Neuronal stem cell (in vitro differentiated cells): ENCODE results near the gene INPP5B.
A peak's percentile ranks its signal among the peaks of the same experiment; 100 is the strongest.
"Not testable (repeated sequence)": the region's sequence is repeated elsewhere in the genome, so short reads cannot be mapped to it uniquely, and the experiment has no call there.

ENCODE experiments used
- DNase-seq: peaks from one replicate; pipeline ENCODE4 v3.0.0-alpha.2; 2013; ENCODE audit warnings: low spot score
- H2AFZ ChIP-seq: one replicate; pipeline ENCODE4 v1.6.1; 2013; ENCODE audit warnings: mild to moderate bottlenecking, low read length, inconsistent platforms
- H2AK5ac ChIP-seq: 2 replicates; pipeline ENCODE4 v1.6.1; 2013; ENCODE audit warnings: low read depth, mild to moderate bottlenecking, inconsistent platforms, low read length, moderate library complexity, mixed read lengths
- H2BK120ac ChIP-seq: 2 replicates; pipeline ENCODE4 v1.6.1; 2013; ENCODE audit warnings: low read depth, mild to moderate bottlenecking, inconsistent platforms, low read length, moderate library complexity, mixed read lengths
- H2BK12ac ChIP-seq: one replicate; pipeline ENCODE4 v1.6.1; 2013; ENCODE audit warnings: low read length, inconsistent platforms
- H2BK15ac ChIP-seq: 2 replicates; pipeline ENCODE4 v1.6.1; 2013; ENCODE audit warnings: mild to moderate bottlenecking, low read length, inconsistent platforms, mixed read lengths
- H2BK5ac ChIP-seq: one replicate; pipeline ENCODE4 v1.6.1; 2013; ENCODE audit warnings: inconsistent platforms, mild to moderate bottlenecking, low read length, moderate library complexity
- H3K14ac ChIP-seq: one replicate; pipeline ENCODE4 v1.6.1; 2013; ENCODE audit warnings: low read length, inconsistent platforms
- H3K18ac ChIP-seq: 2 replicates; pipeline ENCODE4 v1.6.1; 2013; ENCODE audit warnings: low read length, inconsistent platforms
- H3K23ac ChIP-seq: 2 replicates; pipeline ENCODE4 v1.6.1; 2013; ENCODE audit warnings: low read depth, mild to moderate bottlenecking, mixed read lengths, low read length, inconsistent platforms; ENCODE audit not compliant: poor library complexity
- H3K27ac ChIP-seq: replicated peaks from 3 replicates; pipeline ENCODE4 v1.5.1; 2013; ENCODE audit warnings: low read length, inconsistent platforms
- H3K27me3 ChIP-seq, 3 experiments: 2 replicates each; pipeline ENCODE4 v1.6.1; 2013; ENCODE audit warnings: low read length in 3 of 3, mild to moderate bottlenecking in 2 of 3, inconsistent platforms in 1 of 3, low read depth in 1 of 3, mixed read lengths in 1 of 3, moderate library complexity in 1 of 3; ENCODE audit not compliant: control insufficient read depth in 3 of 3, insufficient read depth in 3 of 3
- H3K36me3 ChIP-seq, 2 donors: replicated peaks in 1 of 2; 2 replicates each; pipeline ENCODE4 v1.6.1; 2013; ENCODE audit warnings: low read length in 2 of 2; ENCODE audit not compliant: control insufficient read depth in 2 of 2, insufficient read depth in 2 of 2
- H3K4ac ChIP-seq: 2 replicates; pipeline ENCODE4 v1.6.1; 2013; ENCODE audit warnings: inconsistent platforms, mild to moderate bottlenecking, low read length, moderate library complexity
- H3K4me1 ChIP-seq, 2 donors: 1 replicate in 1 of 2; 2 replicates in 1 of 2; pipeline ENCODE4 v1.6.1; 2013; ENCODE audit warnings: low read length in 2 of 2, low read depth in 1 of 2; ENCODE audit not compliant: control insufficient read depth in 2 of 2, insufficient read depth in 1 of 2
- H3K4me2 ChIP-seq: one replicate; pipeline ENCODE4 v1.6.1; 2013; ENCODE audit warnings: mild to moderate bottlenecking, low read length, inconsistent platforms; ENCODE audit not compliant: insufficient read depth, poor library complexity, severe bottlenecking
- H3K4me3 ChIP-seq, 2 donors: 2 replicates each; pipeline ENCODE4 v1.5.1; 2013; ENCODE audit warnings: low read length in 2 of 2, mild to moderate bottlenecking in 2 of 2, inconsistent platforms in 1 of 2, moderate library complexity in 1 of 2
- H3K79me1 ChIP-seq: one replicate; pipeline ENCODE4 v1.6.1; 2013; ENCODE audit warnings: low read depth, mild to moderate bottlenecking, inconsistent platforms, low read length, moderate library complexity
- H3K9ac ChIP-seq: one replicate; pipeline ENCODE4 v1.6.1; 2013; ENCODE audit warnings: mild to moderate bottlenecking, low read depth, low read length, inconsistent platforms; ENCODE audit not compliant: poor library complexity
- H3K9me3 ChIP-seq, 2 donors: replicated peaks in 1 of 2; 2 replicates each; pipeline versions ENCODE3 to v1.6.1; 2013; ENCODE audit warnings: low read length in 2 of 2, mild to moderate bottlenecking in 2 of 2, inconsistent platforms in 1 of 2, low read depth in 1 of 2, mixed read lengths in 1 of 2, moderate library complexity in 1 of 2; ENCODE audit not compliant: control insufficient read depth in 2 of 2, insufficient read depth in 1 of 2
- H4K8ac ChIP-seq: one replicate; pipeline ENCODE4 v1.6.1; 2013; ENCODE audit warnings: low read depth, mild to moderate bottlenecking, inconsistent platforms, low read length, moderate library complexity
- H4K91ac ChIP-seq: one replicate; pipeline ENCODE4 v1.6.1; 2013; ENCODE audit warnings: low read length, low read depth, mild to moderate bottlenecking, inconsistent platforms; ENCODE audit not compliant: poor library complexity
- WGBS, 2 donors: extraction: QIAGEN DNeasy Blood & Tissue Kit; methylation state at CpG; one replicate each; pipeline ENCODE4 v1.1.7; 2013; ENCODE audit warnings: missing lambda C conversion rate in 2 of 2, mixed read lengths in 1 of 2; ENCODE audit not compliant: insufficient read length in 2 of 2, insufficient replicate concordance in 1 of 2; ENCODE audit errors: extremely low coverage in 2 of 2; 5-methylcytosine and 5-hydroxymethylcytosine counted together

INPP5B gene

GRCh38 chr1:37936760-37937159 is 10.1 kb downstream of the INPP5B start:
- not testable (repeated sequence) for H2AK5ac ChIP-seq, H3K4me1 ChIP-seq, H4K91ac ChIP-seq, DNase-seq, H2BK5ac ChIP-seq, H3K4me2 ChIP-seq, H3K9me3 ChIP-seq, H3K4ac ChIP-seq, H3K14ac ChIP-seq, H3K27me3 ChIP-seq, H2BK15ac ChIP-seq, H3K79me1 ChIP-seq, H3K9ac ChIP-seq, H4K8ac ChIP-seq, H3K18ac ChIP-seq, H2BK120ac ChIP-seq, H2AFZ ChIP-seq, H2BK12ac ChIP-seq, H3K4me3 ChIP-seq, H3K27ac ChIP-seq, H3K23ac ChIP-seq
- WGBS, 2 donors, result no CpG with 5 or more reads among the region's 14 CpGs
- peaks cover 2 to 14% of the 10 kb centered on the region in 2 donors for H3K36me3 ChIP-seq

GRCh38 chr1:37932759-37933158 is 14.1 kb downstream of the INPP5B start:
- Histone ChIP-seq H2AK5ac (no peak overlapping the region), H4K91ac (no peak overlapping the region), H3K4me2 (no peak overlapping the region), H3K23ac (no peak overlapping the region), H2AFZ (no peak overlapping the region), H3K18ac (no peak overlapping the region), H3K4me3 (no peak overlapping the region), H3K79me1 (no peaks in the 10 kb centered on the region), H4K8ac (no peak overlapping the region), H3K27ac (no peak overlapping the region), H2BK120ac (no peak overlapping the region), H2BK15ac (no peak overlapping the region), H3K9me3 (no peaks in the 10 kb centered on the region), H3K4ac (no peak overlapping the region), H3K4me1 (peaks cover 2 to 4% of the 10 kb centered on the region in 2 donors), H3K14ac (no peak overlapping the region), H2BK12ac (no peak overlapping the region), H3K27me3 (no peaks in the 10 kb centered on the region), H2BK5ac (no peak overlapping the region), H3K36me3 (peaks cover 2 to 4% of the 10 kb centered on the region in 2 donors), H3K9ac (no peak overlapping the region)
- no peak for DNase-seq
- WGBS, 2 donors, result no CpG with 5 or more reads among the region's 4 CpGs

DNA sequence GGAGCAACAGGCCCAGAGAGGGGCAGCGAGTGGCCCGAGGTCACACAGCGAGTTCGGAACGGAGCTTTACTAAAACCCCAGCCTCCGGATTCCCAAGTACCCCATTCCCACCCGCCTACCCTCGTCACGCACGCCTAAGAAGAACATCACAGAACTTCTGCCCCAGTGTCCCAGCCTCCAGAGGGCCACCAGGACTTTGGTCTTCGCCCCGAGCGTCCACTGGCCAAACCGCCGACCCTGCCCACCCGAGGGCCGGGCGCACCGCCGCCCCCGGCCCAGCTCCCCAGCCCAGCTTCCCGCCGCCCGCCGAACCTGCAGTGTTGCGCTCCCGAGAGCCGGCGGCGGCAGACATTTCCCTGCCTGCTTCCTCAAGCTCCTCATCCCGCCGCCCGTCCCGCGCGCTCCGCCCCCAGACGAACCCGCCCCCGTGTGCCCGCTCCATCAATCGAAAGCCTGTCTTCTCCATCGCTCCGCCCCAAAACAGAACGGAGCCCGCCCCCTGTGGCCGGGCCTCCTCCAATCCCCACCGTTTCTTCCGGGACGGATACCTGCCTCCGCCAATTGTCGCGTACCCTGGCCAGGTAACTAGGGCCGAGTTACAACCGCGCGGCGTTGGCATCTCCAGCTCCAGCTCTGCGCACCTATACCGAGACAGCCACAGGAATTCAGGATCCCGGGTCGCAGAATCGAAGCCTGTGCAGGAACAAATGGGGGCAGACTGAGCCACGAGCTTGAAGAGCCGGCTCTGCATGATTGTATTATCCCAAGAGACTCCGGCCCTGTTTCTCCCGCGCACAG is 15.3 kb downstream of the INPP5B start:
- Histone ChIP-seq H3K27me3 (no peaks in the 10 kb centered on the region), H3K4me3 (peak overlapping the region; percentile 90 to 91), H3K4me2 (peak overlapping the region; percentile 92), H3K14ac (no peak overlapping the region), H3K9ac (peak overlapping the region; percentile 76), H3K36me3 (peaks cover 0 to 2% of the 10 kb centered on the region in 2 donors), H3K4me1 (peaks cover 2 to 4% of the 10 kb centered on the region in 2 donors), H2BK12ac (no peak overlapping the region), H3K27ac (peak overlapping the region; percentile 63), H3K79me1 (no peaks in the 10 kb centered on the region), H2AK5ac (peak overlapping the region; percentile 24), H2BK15ac (no peak overlapping the region), H4K91ac (no peak overlapping the region), H3K18ac (peak overlapping the region; percentile 97), H2BK120ac (no peak overlapping the region), H4K8ac (no peak overlapping the region), H3K4ac (no peak overlapping the region), H2BK5ac (no peak overlapping the region), H3K23ac (peak overlapping the region; percentile 83), H3K9me3 (no peaks in the 10 kb centered on the region), H2AFZ (peak overlapping the region; percentile 99)
- WGBS, 2 donors, result no CpG with 5 or more reads among the region's 68 CpGs
- DNase-seq, result peak; percentile 97

DNA sequence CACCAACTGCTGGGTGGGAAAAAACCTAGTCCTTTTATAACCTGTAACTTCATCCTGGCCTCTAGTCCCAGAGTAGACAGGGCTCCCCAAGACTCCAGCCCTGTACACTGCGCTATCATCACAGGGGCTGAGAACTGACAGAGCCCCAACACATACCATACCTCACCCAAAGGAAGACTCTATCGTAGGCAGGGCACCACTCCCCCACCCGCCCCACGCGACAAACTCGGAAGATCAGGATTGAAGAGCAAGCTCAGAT is 15.8 kb downstream of the INPP5B start:
- WGBS, 2 donors, result no CpG with 5 or more reads among the region's 6 CpGs
- no peak for DNase-seq
- Histone ChIP-seq H2BK5ac (no peak overlapping the region), H3K23ac (no peak overlapping the region), H3K27ac (no peak overlapping the region), H2AK5ac (no peak overlapping the region), H3K9ac (peak overlapping the region; percentile 27), H3K18ac (no peak overlapping the region), H3K4me1 (peaks cover 2 to 4% of the 10 kb centered on the region in 2 donors), H3K14ac (no peak overlapping the region), H3K79me1 (no peaks in the 10 kb centered on the region), H2BK15ac (no peak overlapping the region), H3K4me2 (peak overlapping the region; percentile 59), H3K4me3 (peak overlapping the region; percentile 90 to 91), H3K36me3 (peaks cover 0 to 3% of the 10 kb centered on the region in 2 donors), H3K27me3 (no peaks in the 10 kb centered on the region), H4K91ac (no peak overlapping the region), H2AFZ (peak overlapping the region; percentile 99), H2BK120ac (no peak overlapping the region), H3K4ac (no peak overlapping the region), H3K9me3 (no peaks in the 10 kb centered on the region), H2BK12ac (no peak overlapping the region), H4K8ac (no peak overlapping the region)
